MM.1S (cell line): Measurements from ENCODE around the gene TEX101.

ENCODE experiments used
- CTCF ChIP-seq: fragments of 300-600 bp; sonication (generic); IDR thresholded peaks from 2 replicates; pipeline ENCODE4 v1.5.1; 2016; ENCODE audit warnings: antibody characterized with exemption, low read length, mixed read lengths
- EZH2 ChIP-seq: fragments of 300-600 bp; sonication (generic); optimal IDR thresholded peaks from 2 replicates; pipeline ENCODE3; 2017; ENCODE audit warnings: low read depth, mild to moderate bottlenecking, antibody characterized with exemption, low read length, mixed read lengths
- EZH2phosphoT487 ChIP-seq: fragments of 300-600 bp; sonication (generic); IDR thresholded peaks from 2 replicates; pipeline ENCODE4 v1.6.1; 2018; ENCODE audit warnings: antibody characterized with exemption, low read length

GRCh38 chr19:43367822-43368221 is 46.9 kb upstream of the TEX101 start:
- TF ChIP-seq CTCF (no peak), EZH2phosphoT487 (no peak), EZH2 (no peak)
